ENCODE results near the gene ADM2.
"Not testable (repeated sequence)": the region's sequence is repeated elsewhere in the genome, so short reads cannot be mapped to it uniquely, and the experiment has no call there.

ADM2 gene, protein sequence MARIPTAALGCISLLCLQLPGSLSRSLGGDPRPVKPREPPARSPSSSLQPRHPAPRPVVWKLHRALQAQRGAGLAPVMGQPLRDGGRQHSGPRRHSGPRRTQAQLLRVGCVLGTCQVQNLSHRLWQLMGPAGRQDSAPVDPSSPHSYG

DNA sequence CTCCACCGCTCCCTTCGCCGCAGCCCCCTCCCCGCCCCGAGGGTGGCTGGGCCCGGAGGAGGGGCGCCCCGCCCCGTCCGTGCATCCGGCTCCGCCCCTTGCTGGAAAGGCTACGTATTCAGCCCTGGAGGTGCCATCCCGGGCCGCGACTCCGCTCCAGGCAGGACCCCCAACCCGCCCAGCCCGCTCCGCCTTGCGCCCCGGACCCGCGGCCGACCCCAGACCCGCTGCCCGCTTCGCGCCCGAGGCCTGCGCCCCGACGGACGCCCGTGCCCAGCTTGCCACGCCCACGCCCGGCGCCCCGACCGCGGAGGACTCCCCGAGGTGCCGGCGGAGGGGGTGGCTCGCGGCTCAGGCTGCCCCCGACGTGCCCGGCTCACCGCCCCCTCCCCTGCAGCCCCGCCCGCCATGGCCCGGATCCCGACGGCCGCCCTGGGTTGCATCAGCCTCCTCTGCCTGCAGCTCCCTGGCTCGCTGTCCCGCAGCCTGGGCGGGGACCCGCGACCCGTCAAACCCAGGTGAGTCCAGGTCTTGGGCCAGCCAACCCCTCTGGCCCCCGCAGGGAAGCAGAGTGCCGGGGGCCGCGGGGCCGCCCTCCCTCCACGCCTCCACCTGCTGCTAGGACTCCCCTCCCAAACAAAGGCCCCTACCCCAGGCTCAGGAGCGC lies at the start of gene ADM2:
Gene ADM2 (plus strand): TSS at position 104 of the 667 bp plus-strand sequence. CDS start 305 bp downstream, at position 409.
- DNase-seq (ENCODE audit: low read depth, low spot score) = no peak

DNA sequence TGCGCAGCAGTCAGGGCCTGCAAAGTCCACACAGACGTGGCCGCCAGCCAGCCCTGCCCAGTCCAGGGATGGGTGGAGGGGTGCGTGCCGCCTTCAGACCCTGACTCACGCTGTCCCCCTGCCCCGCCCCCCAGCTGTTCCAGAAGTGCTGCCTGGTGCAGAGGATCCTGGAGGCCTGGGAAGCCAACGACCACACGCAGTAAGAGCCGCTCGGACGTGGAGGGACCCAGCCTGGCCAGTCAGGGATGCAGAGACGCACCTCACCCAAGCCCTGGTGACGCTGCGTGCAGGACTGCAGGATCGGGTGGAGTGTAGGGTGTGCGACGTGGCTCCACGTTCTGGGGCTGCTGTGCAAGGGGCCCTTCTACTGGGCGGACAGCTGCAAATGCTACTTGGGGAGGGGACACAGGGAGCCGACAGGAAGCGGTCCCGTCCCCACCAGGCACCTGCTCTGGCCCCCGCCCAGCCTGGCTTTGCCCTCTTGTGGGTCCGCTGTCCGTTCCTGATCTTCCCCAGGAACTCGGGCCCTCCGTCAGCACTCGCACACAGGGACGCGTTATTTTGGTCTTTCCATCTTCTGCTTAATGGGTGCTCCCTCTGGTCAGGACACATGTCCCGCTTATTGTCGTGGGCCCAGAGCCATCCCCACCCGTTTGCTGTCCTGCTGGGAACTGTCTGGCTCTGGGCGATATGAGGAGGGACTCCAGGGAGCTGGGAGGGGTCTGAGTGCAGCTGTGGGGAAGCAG lies 49.0 kb upstream of the ADM2 start:
- DNase-seq (ENCODE audit: low read depth, low spot score) = no peak

- not testable (repeated sequence) for DNase-seq (ENCODE audit: low read depth, low spot score)
Observed at GRCh38 chr22:50432877-50433510, 48.3 kb upstream of the ADM2 start.

- no peak for DNase-seq (ENCODE audit: low read depth, low spot score)
Observed at GRCh38 chr22:50434849-50435248, 46.5 kb upstream of the ADM2 start.

GRCh38 chr22:50435291-50436014 lies 45.9 kb upstream of the ADM2 start:
- no peak for DNase-seq (ENCODE audit: low read depth, low spot score)

DNA sequence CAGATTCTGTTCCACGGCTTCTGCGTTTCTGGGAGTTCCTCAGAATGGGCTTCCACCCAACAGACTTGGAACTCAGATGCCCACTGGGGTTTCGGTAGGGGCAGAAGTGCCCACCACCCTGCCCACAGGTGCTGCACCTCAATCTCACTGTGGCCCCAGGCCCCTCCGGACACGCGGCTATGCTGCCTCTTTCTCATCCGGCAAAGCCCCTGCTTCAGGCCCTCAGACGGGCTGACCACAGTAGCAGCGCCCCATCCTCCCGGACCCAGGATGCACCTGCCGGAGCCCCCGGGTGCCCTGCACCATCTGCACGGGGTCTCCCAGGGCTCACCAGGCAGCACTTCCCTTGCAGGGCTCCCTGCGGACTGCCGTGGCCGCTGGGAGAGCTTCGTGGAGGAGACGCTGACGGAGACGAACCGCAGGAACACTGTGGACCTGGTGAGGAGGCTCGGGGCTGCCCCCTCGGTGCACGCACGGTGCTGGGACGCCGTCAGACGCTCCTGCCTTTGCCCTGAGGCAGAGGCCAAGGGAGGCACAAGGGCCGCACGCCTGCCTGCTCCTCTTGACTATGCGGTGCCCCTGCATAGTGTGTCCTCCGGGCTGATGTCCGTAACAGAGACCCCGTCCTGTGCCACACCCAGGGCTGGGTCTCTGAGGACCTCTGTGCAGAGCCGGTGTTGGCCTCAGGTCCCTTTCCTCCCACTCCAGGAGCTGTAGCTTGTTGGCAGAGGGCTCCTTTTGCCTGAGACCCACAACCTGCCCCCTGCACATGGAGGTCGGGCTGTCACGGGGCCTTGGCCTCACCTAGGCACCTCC lies 45.1 kb upstream of the ADM2 start:
- no peak for DNase-seq (ENCODE audit: low read depth, low spot score)

- no peak for DNase-seq (ENCODE audit: low read depth, low spot score)
Observed at GRCh38 chr22:50436841-50437341, 44.5 kb upstream of the ADM2 start.

DNA sequence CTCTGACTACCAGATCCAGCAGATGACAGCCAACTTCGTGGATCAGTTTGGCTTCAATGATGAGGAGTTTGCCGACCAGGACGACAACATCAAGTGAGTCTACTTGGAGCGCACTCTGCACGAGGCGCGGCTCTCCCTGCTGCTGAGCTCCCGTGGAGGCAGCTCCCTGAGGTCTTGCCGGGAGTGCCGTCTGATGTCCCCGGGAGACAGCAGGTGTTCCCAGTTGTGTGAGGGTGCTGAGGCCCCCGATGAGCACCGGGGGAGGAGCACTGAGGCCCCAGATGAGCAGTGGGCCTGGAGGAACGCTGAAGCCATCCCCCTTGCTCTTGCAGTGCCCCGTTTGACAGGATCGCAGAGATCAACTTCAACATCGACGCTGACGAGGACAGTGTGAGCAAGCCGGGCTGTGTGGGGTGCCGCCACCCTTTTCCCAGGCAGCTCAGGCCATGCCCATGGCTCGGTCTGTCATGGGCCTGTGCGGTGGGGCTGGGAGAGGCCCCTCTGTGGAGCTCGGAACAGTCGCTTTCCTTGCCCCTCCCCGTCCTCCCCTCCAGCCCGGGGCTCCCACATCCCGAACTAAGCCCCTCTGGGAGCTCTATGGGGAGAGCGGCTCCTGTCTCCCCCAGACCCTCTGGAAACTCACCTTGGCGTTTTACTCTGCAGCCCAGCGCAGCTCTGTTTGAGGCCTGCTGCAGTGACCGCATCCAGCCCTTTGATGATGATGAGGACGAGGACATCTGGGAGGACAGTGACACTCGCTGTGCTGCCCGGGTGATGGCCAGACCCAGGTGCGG lies 43.6 kb upstream of the ADM2 start:
- DNase-seq (ENCODE audit: low read depth, low spot score) = no peak

- no peak for DNase-seq (ENCODE audit: low read depth, low spot score)
Observed at GRCh38 chr22:50438305-50439275, 42.8 kb upstream of the ADM2 start.

DNA sequence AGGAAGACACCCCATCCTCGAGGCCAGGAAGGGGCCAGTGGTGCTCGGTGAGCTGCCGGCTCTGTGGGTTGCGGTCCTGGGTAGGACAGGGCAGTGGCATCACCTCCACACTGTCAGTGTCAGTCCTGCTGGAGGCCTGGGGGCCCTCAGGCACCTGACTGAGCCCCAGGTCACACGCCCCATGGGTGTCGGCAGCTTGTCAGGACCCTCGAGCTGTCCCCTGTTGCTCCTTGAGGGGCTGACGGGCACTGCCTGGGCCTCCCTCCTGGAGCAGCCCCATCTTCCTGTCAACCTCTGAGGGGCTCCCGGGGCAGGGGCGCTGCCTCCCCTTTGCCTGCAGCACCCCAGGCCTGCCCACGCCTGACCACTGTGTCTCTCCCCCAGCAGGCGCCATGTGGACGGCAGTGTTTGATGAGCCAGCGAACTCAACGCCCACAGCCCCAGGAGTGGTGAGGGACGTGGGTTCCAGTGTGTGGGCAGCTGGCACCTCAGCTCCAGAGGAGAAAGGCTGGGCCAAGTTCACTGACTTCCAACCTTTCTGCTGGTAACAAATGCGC lies 42.0 kb upstream of the ADM2 start:
- no peak for DNase-seq (ENCODE audit: low read depth, low spot score)

- no peak for DNase-seq (ENCODE audit: low read depth, low spot score)
Observed at GRCh38 chr22:50439871-50440331, 41.4 kb upstream of the ADM2 start.

DNA sequence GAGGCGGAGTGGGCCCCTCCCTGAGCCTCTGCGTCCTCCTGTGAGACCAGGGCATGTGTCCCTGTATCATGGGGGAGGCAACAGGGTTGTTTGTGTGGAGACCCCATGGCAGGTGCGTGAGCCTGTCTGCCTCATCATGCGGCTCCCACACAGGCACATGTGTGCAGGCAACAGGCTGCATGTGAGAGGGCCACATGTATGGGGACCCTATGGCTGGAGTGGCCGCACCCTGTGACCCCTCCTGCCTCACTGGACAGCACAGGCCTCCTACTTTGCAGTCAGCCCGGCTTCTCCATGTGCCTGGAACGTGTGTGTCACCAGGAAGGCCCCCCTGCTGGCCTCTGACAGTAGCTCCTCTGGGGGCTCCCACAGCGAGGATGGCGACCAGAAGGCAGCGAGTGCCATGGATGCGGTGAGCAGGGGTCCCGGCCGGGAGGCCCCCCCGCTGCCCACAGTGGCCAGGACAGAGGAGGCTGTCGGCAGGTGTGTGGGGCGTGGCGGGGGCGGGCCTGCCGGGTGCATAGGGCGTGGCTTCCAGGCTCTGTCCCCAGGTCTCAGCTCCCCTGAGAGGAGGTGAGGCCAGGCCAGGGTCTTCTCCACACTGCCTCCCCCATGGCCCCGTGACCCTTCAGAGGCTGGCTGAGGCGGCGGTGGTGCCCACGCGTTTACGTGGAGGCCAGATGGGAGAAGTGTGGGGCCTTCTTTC lies 40.6 kb upstream of the ADM2 start:
- no peak for DNase-seq (ENCODE audit: low read depth, low spot score)

GRCh38 chr22:50441428-50441993 lies 39.8 kb upstream of the ADM2 start:
- no peak for DNase-seq (ENCODE audit: low read depth, low spot score)

DNA sequence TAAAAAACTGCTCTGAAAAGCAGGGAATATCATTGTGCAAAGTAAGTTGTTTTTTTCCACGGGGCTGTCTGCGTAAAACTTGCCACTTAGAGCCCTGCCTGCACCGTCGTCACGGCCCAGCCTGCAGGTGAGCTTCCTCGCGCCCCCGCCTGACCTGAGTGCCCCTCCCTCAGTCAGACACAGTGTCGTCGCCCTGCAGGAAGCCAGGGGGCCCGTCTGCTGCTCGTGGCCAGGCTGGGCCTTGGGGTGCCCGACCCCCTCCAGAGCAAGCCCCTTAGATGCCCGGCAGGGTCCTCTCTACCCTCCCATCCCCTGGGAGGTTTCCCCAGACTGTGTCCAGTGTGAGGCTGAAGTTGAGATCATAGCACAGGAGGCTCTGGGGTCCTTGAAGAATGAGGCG lies 38.1 kb upstream of the ADM2 start:
- no peak for DNase-seq (ENCODE audit: low read depth, low spot score)

DNA sequence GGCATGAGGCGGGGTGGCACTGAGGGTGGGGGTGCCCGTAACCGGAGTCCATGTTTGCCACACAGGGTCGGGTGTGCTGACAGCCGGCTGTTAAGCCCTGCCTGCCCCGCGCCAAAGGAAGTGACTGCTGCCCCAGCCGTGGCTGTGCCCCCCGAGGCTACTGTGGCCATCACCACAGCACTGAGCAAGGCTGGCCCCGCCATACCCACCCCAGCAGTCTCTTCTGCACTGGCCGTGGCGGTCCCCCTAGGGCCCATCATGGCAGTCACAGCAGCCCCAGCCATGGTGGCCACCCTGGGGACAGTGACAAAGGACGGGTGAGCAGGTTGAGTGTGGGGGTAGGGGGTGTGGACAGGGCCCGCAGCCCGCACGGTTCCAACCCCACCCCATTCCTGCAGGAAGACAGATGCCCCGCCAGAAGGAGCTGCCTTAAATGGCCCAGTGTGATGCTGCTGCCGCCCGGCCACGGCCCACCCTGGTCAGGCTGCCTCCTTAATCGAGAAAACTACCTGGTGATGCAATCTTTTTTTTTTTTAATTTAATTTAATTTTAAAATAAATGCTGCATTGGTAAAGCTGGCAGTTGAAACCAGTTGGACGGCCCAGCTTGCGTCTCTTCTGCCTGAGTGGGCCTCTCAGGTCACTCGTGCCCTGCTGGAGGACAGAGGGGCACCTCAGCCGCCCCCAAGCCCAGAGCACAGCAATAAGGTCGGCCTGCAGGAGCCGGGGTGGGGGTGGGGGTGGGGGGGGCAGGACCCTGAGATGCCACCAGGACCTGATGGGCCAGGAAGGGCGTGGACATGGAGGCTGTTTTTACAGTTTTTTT lies 37.3 kb upstream of the ADM2 start:
- DNase-seq (ENCODE audit: low read depth, low spot score) = no peak

- DNase-seq (ENCODE audit: low read depth, low spot score) = no peak
Observed at GRCh38 chr22:50444663-50445062, 36.7 kb upstream of the ADM2 start.
